MCF 10A (cell line): Measurements from ENCODE around the gene RAB30. TPM values are rescaled to one million over a fixed set of nuclear protein-coding genes. Genes with fewer than 3 reads are reported as not detected.
"Not testable (repeated sequence)": the region's sequence is repeated elsewhere in the genome, so short reads cannot be mapped to it uniquely, and the experiment has no call there.

Source experiments
- BruUV-seq: library from RNA; stranded (reverse); fragments of 400-500 nt; replicated peaks from 2 replicates; lab custom pipeline; 2021; lab: Mats Ljungman, UMichigan
- CTCF ChIA-PET: fragments of 300-600 bp; sonication (Branson Sonifier 250); formaldehyde crosslinking; extraction: SDS; loops from one replicate; lab custom pipeline; 2021; ENCODE audit warnings: antibody characterized with exemption, inconsistent platforms; lab: Yijun Ruan, JAX
- POLR2A ChIA-PET: fragments of 300-600, 350-650 bp; sonication (Branson Sonifier 250); formaldehyde crosslinking; extraction: SDS; loops from one replicate; lab custom pipeline; 2020; ENCODE audit warnings: antibody characterized with exemption, inconsistent platforms; lab: Yijun Ruan, JAX
- DNase-seq: peaks from one replicate; pipeline ENCODE4 v3.0.0-alpha.2; 2018; ENCODE audit not compliant: unreplicated experiment
- H3K27ac Mint-ChIP-seq: one replicate; pipeline ENCODE4 v1.8.0; 2022; ENCODE audit warnings: mild to moderate bottlenecking, low read depth, mixed read lengths; ENCODE audit not compliant: unreplicated experiment
- H3K27me3 Mint-ChIP-seq: one replicate; pipeline ENCODE4 v1.8.0; 2022; ENCODE audit warnings: mixed read lengths; ENCODE audit not compliant: insufficient read depth, unreplicated experiment
- H3K36me3 Mint-ChIP-seq: one replicate; pipeline ENCODE4 v1.8.0; 2022; ENCODE audit warnings: mild to moderate bottlenecking, moderate library complexity, mixed read lengths; ENCODE audit not compliant: insufficient read depth, unreplicated experiment
- H3K4me1 Mint-ChIP-seq: one replicate; pipeline ENCODE4 v1.8.0; 2022; ENCODE audit warnings: mixed read lengths; ENCODE audit not compliant: insufficient read depth, unreplicated experiment
- H3K4me3 Mint-ChIP-seq: one replicate; pipeline ENCODE4 v1.8.0; 2022; ENCODE audit warnings: mild to moderate bottlenecking, moderate library complexity, mixed read lengths; ENCODE audit not compliant: unreplicated experiment
- H3K9me3 Mint-ChIP-seq: one replicate; pipeline ENCODE4 v1.8.0; 2022; ENCODE audit warnings: mixed read lengths; ENCODE audit not compliant: unreplicated experiment
- intact Hi-C: fragments of 100-400 bp; cut with micrococcal nuclease; formaldehyde crosslinking; loops from 2 replicates; pipeline ENCODE4 v1.14.1; 2022
- total RNA-seq: library from RNA; stranded (reverse); gene quantifications from 2 replicates; pipeline ENCODE4 v1.2.3, GENCODE V29; 2022
- TF ChIP-seq, protein P1 (sequence below): fragments of 200-600 bp; IDR thresholded peaks from one replicate; pipeline ENCODE4 v1.8.0; 2022; ENCODE audit warnings: antibody characterized with exemption, mild to moderate bottlenecking; ENCODE audit not compliant: unreplicated experiment

Gene RAB30
- total RNA-seq, 1 experiment from 2014 or later: 12.5 TPM

- intact Hi-C loops: no loop called here
Measured at GRCh38 chr11:82974135-82974534, 97.6 kb downstream of the RAB30 start.

DNA sequence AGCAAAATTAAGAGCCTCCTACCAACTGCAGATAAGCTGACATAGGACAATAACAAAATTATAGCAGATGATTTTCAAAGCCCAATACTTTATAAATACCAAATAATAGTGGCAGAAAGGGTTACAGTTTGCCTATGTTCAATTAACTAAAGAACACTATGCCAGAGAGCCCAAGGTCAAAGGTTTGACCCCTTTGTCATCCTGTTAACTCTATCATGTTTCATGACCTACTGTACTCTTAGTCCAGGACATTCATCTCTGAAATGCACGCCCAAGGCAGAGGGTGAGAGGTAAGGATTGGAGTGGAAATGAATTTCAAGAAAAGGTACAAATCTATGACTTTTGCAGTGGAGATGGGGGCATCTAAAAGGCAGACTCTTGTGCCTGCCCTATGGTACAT lies 99.6 kb downstream of the RAB30 start:
- TF ChIP-seq, protein P1, sequence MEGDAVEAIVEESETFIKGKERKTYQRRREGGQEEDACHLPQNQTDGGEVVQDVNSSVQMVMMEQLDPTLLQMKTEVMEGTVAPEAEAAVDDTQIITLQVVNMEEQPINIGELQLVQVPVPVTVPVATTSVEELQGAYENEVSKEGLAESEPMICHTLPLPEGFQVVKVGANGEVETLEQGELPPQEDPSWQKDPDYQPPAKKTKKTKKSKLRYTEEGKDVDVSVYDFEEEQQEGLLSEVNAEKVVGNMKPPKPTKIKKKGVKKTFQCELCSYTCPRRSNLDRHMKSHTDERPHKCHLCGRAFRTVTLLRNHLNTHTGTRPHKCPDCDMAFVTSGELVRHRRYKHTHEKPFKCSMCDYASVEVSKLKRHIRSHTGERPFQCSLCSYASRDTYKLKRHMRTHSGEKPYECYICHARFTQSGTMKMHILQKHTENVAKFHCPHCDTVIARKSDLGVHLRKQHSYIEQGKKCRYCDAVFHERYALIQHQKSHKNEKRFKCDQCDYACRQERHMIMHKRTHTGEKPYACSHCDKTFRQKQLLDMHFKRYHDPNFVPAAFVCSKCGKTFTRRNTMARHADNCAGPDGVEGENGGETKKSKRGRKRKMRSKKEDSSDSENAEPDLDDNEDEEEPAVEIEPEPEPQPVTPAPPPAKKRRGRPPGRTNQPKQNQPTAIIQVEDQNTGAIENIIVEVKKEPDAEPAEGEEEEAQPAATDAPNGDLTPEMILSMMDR: no peak
- intact Hi-C loops: no loop called here
- POLR2A ChIA-PET: interaction anchor here (0.8 kb wide), 1 partner anchor 9 kb away, joined by 3 read pairs; no protein-coding TSS in a partner anchor
- no peak overlapping the region for H3K27ac Mint-ChIP-seq
- no peak for DNase-seq
- CTCF ChIA-PET: no interaction called here
- no peak overlapping the region for H3K4me3 Mint-ChIP-seq
- no peaks in the 10 kb centered on the region for H3K9me3 Mint-ChIP-seq
- no peaks in the 10 kb centered on the region for H3K36me3 Mint-ChIP-seq
- peaks cover 11% of the 10 kb centered on the region for H3K4me1 Mint-ChIP-seq
- BruUV-seq: no TSS peak
- H3K27me3 Mint-ChIP-seq: no peaks in the 10 kb centered on the region

More at GRCh38 chr11:82974135-82974534, 97.6 kb downstream of the RAB30 start:
- TF ChIP-seq, protein P1: no peak
- Mint-ChIP-seq H3K27me3 (no peaks in the 10 kb centered on the region), H3K27ac (no peak overlapping the region), H3K36me3 (no peaks in the 10 kb centered on the region), H3K9me3 (no peaks in the 10 kb centered on the region), H3K4me1 (peaks cover 19% of the 10 kb centered on the region), H3K4me3 (no peak overlapping the region)
- POLR2A ChIA-PET: interaction anchor here (0.6 kb wide), 1 partner anchor 15 kb away, joined by 3 read pairs; no protein-coding TSS in a partner anchor
- CTCF ChIA-PET: interaction anchor here (0.6 kb wide), 1 partner anchor 10 kb away, joined by 3 read pairs; no protein-coding TSS in a partner anchor
- DNase-seq: no peak
- no TSS peak for BruUV-seq

DNA sequence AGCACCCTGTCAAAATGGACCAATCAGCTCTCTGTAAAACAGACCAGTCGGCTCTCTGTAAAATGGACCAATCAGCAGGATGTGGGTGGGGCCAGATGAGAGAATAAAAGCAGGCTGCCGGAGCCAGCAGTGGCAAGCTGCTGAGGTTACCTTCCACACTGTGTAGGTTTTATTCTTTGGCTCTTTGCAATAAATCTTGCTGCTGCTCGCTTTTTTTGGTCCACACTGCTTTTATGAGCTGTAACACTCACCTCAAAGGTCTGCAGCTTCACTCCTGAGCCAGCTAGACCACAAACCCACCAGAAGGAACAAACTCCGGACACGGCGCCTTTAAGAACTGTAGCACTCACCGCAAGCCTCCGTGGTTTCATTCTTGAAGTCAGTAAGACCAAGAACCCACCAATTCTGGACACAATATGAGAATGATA lies 100.2 kb downstream of the RAB30 start:
- ChIA-PET CTCF (interaction anchor here (1.1 kb wide), 1 partner anchor 63 kb away, joined by 3 read pairs; no protein-coding TSS in a partner anchor), POLR2A (interaction anchor here (0.8 kb wide), 1 partner anchor 9 kb away, joined by 3 read pairs; no protein-coding TSS in a partner anchor)
- H3K9me3 Mint-ChIP-seq, DNase-seq, H3K27me3 Mint-ChIP-seq, BruUV-seq, intact Hi-C loops, H3K36me3 Mint-ChIP-seq, H3K4me3 Mint-ChIP-seq, H3K27ac Mint-ChIP-seq: not testable (repeated sequence)
- peaks cover 11% of the 10 kb centered on the region for H3K4me1 Mint-ChIP-seq

DNA sequence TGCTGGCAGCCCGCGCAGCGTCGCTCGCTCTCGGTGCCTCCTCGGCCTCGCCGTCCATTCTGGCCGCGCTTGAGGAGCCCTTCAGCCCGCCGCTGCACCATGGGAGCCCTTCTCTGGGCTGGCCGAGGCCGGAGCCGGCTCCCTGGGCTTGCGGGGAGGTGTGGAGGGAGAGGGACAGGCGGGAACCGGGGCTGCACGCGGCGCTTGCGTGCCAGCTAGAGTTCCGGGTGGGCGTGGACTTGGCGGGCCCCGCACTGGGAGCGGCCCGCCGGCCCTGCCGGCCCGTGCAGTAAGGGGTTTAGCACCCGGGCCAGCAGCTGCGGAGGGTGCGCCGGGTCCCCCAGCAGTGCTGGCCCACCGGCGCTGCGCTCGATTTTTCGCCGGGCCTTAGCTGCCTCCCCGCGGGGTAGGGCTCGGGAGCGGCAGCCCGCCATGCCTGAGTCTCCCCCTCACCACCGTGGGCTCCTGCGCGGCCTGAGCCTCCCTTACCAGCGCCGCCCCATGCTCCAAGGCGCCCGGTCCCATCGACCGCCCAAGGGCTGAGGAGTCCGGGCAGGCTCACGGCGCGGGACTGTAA lies 101.1 kb downstream of the RAB30 start:
- intact Hi-C loops, POLR2A ChIA-PET, BruUV-seq, DNase-seq, H3K9me3 Mint-ChIP-seq, H3K4me3 Mint-ChIP-seq, H3K27me3 Mint-ChIP-seq, H3K36me3 Mint-ChIP-seq, H3K27ac Mint-ChIP-seq: not testable (repeated sequence)
- CTCF ChIA-PET: interaction anchor here (1.1 kb wide), 1 partner anchor 62 kb away, joined by 3 read pairs; no protein-coding TSS in a partner anchor
- H3K4me1 Mint-ChIP-seq: peaks cover 11% of the 10 kb centered on the region

DNA sequence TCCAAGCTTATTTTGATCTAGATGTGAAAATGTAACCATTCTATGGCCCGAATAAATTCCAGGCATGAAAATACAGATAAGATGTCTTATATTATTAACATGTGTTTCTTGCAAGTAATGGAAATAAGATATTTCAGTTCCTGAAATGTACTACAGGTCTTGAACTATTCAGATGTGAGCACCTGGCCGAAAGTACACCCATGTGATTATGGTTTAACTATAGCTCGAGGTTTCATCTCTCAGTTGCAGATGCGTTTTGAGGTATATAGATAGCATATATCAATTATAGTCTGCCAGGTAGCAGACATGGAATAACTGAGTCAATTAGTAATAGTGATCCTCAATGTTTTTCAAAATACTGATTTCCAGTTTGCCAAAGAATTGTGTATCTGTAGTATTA lies 101.9 kb downstream of the RAB30 start:
- intact Hi-C loops: no loop called here
- H3K4me1 Mint-ChIP-seq: peaks cover 11% of the 10 kb centered on the region
- no peaks in the 10 kb centered on the region for H3K9me3 Mint-ChIP-seq
- no peak overlapping the region for H3K4me3 Mint-ChIP-seq
- no peak overlapping the region for H3K27ac Mint-ChIP-seq
- TF ChIP-seq, protein P1: no peak
- ChIA-PET POLR2A (no interaction called here), CTCF (interaction anchor here (0.5 kb wide), 1 partner anchor 198 kb away, joined by 3 read pairs; no protein-coding TSS in a partner anchor)
- BruUV-seq: no TSS peak
- no peak for DNase-seq
- no peaks in the 10 kb centered on the region for H3K27me3 Mint-ChIP-seq
- H3K36me3 Mint-ChIP-seq: no peaks in the 10 kb centered on the region
